GM18498 (cell line): ENCODE measurements around the gene FLT3LG.

Experiments
- ATAC-seq: cut with Tn5 transposase; IDR thresholded peaks from one replicate; pipeline ENCODE4 v1.9.1; 2021; ENCODE audit warnings: mild to moderate bottlenecking, moderate library complexity; ENCODE audit not compliant: unreplicated experiment

FLT3LG gene

DNA sequence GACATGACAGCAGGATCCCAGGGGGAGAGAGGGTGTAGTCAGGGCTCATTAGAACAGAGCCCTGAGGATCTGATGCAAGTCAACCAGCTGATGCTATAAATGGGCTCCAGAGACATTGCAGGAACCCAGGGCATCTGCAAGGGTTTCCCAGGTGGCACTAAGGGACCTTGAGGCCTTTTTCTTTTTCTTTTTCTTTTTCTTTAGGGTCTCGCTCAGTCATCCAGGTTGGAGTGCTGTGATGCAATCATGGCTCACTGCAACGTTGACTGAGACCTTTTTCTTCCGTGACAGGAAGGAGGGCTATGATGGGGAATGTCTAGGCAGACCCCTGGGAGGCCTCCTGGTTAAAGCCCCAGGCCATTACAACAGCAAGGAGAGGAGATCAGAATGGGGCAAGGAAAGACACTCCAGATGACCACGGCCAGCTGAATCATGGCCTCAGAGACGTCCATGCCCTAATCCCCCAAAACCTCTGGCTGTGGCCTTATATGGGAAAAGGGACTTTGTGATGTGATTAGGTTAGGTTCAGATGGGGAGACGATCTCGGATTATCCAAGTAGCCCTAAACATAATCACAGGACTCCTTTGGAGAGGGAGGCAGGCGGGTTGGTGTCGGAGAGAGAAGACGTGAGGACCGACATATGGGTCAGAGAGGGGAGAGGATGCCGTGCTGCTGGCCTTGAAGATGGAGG lies 33.9 kb downstream of the FLT3LG start:
- ATAC-seq, result no peak

DNA sequence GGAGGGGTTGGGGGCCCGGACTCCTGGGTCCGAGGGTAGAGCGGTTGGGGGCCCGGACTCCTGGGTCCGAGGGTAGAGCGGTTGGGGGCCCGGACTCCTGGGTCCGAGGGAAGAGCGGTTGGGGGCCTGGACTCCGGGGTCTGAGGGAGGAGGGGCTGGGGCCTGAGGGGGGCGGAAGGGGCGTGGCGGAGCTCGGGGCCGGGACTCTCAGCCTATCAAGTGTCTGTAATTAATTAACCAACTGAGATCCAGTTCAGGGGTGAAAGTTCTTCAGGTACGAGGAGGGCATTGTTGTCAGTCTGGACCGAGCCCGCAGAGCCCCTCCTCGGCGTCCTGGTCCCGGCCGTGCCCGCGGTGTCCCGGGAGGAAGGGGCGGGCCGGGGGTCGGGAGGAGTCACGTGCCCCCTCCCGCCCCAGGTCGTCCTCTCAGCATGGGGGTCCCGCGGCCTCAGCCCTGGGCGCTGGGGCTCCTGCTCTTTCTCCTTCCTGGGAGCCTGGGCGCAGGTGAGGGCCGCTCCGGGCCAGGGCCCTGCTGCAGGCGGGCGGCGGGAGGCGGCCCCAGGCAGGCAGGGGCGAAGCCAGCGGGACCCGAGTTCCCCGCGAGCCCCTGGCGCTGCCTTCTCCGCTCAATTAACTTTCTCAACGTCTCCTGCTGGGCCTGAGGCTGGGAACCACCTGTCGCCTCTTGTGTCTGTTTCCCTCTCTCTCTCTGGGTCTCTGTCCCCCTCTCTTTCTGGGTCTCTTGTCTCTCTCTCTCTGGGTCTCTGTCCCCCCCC lies 39.1 kb downstream of the FLT3LG start:
- ATAC-seq, result no peak

DNA sequence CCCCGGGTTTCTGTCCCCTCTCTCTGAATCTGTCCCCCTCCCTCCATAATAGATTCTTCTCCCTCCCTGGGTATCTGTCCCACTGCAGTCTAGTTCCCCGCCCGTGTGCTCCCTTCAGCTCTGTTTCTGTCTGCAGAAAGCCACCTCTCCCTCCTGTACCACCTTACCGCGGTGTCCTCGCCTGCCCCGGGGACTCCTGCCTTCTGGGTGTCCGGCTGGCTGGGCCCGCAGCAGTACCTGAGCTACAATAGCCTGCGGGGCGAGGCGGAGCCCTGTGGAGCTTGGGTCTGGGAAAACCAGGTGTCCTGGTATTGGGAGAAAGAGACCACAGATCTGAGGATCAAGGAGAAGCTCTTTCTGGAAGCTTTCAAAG lies 39.7 kb downstream of the FLT3LG start:
- no peak for ATAC-seq

DNA sequence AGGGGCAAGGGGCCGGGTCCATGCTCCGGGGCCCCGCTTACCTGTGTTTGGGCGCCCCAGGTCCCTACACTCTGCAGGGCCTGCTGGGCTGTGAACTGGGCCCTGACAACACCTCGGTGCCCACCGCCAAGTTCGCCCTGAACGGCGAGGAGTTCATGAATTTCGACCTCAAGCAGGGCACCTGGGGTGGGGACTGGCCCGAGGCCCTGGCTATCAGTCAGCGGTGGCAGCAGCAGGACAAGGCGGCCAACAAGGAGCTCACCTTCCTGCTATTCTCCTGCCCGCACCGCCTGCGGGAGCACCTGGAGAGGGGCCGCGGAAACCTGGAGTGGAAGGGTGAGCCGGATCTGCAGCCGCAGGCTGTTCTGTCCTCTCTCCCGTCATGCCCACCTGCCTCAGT lies 40.1 kb downstream of the FLT3LG start:
- ATAC-seq, result no peak

DNA sequence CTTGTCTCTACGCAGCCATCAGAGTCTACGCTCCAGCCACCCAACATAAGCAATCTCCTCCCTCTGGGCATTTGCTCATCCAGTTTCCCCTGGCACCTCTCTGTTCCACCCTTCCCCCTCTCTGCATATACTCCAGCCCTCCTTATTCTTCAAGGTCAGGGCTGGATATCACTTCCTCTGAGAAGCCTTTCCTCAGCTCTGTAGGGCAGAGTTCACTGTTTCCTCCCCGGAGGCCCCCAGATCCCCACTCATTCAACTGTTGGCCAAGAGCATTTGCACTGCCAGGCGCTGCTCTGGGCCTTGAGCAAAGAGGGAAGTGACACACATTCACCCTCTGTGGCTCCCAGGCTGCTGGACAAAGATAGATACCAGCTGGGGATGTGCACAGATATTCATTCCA lies 41.8 kb downstream of the FLT3LG start:
- ATAC-seq, result no peak

DNA sequence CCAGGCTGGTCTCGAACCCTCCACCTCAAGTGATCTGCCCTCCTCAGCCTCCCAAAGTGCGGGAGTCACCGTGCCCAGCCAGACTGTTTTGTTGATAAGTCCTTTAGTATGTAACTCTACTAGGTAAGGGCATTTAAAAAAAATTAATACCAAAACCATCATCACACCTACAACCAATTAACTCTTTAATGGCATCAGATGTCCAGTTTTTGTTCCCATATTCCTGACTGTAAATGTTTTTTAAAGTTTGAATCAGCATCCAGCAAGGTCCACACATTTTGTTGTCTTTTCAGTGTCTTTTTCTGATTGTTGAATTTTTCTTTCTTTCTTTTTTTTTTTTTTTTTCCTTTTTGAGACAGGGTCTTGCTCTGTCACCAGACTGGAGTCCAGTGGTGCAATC lies 44.0 kb downstream of the FLT3LG start:
- no peak for ATAC-seq

DNA sequence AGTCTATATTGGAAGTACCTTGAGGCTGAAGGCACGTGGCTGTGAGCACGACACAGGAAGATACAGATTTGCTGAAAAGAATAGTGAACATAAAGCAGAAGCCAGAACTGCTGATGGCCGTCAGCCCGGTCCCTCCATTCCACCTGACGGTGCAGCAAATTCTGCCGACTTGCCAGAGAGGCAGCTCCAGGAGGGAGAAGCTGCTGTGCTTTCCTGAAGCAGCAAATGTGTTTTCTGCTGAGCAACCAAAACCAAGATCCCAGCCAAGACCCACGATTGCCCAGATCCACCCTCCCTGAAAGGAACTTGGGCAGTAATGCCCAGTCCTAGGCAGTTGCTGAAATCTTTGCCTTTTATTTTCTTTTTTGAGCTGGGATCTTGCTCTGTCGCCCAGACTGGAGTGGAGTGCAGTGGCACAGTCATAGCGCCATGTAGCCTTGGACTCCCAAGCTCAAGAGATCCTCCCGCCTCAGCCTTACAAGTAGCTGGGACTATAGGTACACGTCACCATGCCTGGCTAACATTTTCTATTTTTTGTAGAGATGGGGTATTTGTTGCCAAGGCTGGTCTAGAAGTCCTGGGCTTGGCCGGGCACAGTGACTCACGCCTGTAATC lies 46.8 kb downstream of the FLT3LG start:
- no peak for ATAC-seq

DNA sequence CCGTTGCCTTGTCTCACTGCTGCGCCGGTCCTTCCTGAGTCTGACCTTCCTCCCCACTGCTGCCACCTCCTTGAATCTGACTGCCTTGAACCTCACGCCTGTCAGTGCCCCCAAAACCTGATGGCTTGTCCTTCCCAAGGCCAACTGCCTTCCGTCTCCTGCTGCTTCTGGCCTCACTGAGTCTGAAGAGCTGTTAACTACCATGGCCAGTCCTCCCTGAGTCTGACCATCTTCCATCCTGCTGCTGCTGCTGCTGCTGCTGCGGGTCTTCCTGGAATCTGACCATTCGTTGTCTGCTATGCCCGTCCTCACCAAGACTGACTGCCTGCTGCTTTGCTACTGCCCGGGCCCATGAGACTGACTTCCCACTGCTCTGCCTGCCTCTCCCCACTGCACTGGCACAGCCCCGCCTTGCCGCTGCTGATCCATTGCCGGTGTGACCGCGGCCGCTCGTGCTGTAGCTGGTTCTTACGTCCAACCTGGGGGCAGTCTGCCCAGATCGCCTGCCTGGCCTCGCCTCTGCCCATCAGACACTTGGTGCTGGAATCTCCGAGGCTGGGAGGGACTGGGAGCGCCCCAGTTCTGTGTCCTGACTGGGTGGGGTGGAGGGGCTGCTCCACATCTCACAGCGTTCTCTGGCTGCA lies 50.9 kb downstream of the FLT3LG start:
- ATAC-seq, result no peak

DNA sequence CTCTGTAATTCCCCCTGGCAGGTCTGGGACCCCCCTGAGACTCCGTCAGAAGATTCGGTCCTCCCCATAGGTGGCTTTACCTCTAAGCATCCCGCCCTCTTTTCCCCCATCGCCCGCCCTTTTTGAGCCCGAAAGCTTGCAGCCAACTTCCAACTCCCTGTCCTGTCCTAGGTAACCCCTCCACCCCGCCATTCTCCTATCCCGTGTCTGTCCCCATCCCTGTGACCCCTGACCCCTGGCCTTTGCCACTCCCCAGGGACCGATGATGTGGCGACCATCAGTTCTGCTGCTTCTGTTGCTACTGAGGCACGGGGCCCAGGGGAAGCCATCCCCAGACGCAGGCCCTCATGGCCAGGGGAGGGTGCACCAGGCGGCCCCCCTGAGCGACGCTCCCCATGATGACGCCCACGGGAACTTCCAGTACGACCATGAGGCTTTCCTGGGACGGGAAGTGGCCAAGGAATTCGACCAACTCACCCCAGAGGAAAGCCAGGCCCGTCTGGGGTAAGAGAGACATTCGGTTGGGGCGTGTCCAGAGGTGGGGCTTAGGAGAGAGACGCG lies 54.3 kb downstream of the FLT3LG start:
- no peak for ATAC-seq

DNA sequence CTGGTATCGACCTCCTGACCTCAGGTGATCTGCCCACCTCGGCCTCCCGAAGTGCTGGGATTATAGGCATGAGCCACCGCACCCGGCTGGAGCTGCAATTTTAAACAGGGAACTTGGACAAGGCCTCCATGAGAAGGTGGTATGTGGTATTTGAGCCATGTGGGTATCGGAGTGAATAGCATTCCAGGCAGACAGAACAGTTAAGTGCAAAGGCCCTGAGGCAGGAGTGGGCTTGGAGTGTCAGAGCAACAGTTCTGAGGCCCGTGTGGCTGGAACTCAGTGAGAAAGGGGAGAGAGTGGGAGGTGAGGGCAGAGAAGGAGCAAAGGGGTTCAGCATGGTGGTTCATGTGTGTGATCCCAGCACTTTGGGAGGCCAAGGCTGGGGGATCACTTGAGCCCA lies 56.7 kb downstream of the FLT3LG start:
- ATAC-seq, result no peak

DNA sequence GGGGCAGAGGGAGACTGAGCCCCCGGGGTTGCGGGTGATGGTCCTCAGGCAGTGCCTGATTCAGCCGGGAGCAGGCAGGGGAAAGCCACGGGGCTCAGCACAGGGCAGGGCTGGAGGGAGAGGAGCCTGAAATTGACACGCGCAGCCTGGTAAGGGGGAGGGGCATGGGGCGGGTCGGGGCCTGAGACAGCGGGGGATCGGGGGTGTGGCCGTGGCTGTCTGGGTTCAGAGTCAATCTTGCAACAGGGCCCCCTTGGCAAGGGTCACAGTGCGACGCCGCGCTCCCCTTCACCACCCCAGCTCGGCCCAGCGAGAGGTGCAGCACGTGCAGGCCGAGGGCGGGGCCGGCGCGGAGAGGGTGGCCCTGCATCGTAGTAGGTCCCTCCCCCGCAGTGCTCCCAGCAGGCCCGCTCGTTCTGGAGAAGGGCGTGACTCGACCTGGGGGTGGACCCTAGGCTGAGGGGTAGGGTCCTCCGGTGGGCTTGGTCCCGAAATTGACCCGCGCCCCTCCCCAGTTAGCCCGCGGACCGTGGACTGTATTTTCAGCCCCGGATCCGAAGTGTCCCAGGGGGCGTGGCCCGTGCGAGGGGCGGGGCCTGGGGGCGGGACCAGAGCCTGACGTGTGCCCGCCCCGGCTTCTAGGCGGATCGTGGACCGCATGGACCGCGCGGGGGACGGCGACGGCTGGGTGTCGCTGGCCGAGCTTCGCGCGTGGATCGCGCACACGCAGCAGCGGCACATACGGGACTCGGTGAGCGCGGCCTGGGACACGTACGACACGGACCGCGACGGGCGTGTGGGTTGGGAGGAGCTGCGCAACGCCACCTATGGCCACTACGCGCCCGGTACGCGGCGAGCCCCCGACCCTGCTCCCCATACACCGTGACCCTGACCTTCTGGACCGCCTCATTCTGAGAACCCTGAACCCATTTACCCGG lies 59.8 kb downstream of the FLT3LG start:
- ATAC-seq, result peak; percentile 80

DNA sequence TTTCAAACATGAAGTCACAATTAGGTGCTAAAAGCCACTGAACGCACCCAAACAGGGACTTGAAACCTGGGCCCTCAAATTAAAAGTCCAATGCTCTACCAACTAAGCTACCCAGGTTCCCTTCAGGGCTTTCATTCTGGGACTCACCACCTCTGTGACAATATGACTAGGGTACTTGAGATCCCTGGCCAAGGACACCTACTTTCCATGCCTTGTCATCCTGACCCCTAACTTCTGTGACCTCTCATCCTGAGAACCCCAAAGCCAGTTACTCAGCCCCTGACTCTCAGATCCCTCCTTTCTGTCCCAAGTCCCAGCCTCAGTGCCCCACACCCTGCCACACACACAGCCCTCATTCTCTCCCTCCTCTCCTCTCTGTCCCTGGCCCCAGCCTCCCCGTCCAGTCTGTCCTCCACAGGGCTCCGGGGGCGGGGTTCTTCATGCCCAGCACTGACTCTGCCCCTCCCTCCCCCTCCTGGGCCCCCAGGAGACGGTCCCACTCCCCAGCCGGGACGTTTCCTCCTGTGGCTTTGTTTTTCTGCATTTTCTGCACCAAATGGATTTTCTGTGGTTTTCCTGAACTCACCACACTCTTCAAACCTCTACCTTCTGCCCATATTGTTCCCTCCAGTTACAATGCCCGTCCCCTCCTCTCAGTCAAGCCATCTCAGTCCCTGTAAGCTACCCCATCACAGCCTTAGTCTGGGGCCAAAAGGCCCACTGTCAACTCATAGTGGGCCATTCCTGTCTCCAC lies 60.8 kb downstream of the FLT3LG start:
- ATAC-seq, result no peak
